PFSK-1 (cell line): ENCODE measurements around the gene AMOTL1.

Experiments used
- FOXP2 ChIP-seq: optimal IDR thresholded peaks from 2 replicates; pipeline ENCODE3; 2011; ENCODE audit warnings: borderline replicate concordance, control low read depth, inconsistent platforms; ENCODE audit not compliant: insufficient read depth; ENCODE audit errors: extremely low read length, extremely low read depth
- POLR2AphosphoS5 ChIP-seq: IDR thresholded peaks from 2 replicates; pipeline ENCODE4 v1.6.1; 2012; ENCODE audit warnings: low read depth, mild to moderate bottlenecking, control low read depth, low read length, moderate library complexity
- SIN3A ChIP-seq: IDR thresholded peaks from 2 replicates; pipeline ENCODE4 v1.6.1; 2012; ENCODE audit warnings: mild to moderate bottlenecking, low read length, moderate library complexity, borderline replicate concordance; ENCODE audit not compliant: insufficient read depth
- TAF1 ChIP-seq: IDR thresholded peaks from 2 replicates; pipeline ENCODE4 v1.6.1; 2012; ENCODE audit warnings: low read length, control low read depth, borderline replicate concordance; ENCODE audit not compliant: insufficient read depth
- TF ChIP-seq, protein P1 (sequence below), 2 experiments: IDR thresholded peaks; 2 replicates each; pipeline versions ENCODE4 v1.6.1 to v1.8.0; 2011 to 2012; ENCODE audit warnings: low read depth in 2 of 2, low read length in 2 of 2, control low read depth in 1 of 2, inconsistent platforms in 1 of 2, mild to moderate bottlenecking in 1 of 2, moderate library complexity in 1 of 2; ENCODE audit not compliant: insufficient read depth in 1 of 2

Gene AMOTL1

DNA sequence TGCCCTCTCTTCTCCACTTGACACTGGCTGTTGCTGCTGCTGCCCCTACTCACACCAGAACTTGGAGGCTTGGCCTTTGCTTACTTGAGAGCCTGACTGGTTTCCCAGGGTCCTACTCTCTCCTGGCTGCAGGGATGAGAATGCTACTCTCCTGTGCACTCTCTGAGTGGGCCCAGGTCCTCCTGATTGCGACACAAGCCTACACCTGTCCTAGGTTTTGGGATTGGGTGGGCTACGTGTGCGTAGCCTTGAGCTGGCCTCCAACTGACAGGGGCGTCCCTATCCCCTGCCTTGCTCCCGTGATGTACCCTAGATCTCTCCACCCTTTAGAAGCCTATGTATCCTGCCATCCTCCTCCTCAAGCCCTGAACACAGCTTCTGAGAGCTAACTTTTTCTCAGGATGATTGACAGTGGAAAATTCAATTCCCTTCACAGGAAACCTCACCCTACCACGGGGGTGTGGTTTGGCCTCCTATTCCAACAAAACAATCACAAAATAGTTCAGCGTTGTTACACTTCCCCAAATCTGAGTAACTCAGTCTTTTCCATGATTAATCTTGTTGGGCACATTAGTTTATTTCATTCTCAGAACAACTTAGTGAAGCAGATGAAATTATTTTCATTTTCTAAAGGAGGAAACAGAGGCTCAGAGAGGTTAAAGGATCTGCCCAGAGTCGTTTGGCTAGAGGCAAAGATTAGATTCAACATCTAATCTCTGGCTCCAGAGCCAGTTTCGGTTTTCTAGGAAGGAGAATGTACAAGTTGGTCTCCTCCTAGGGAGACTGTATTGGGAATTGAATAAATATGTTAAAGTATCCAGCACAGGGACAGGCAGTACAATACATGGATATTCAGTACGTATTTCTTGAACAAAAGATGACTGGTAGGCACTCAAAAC, 17.6 kb upstream of the AMOTL1 start:
- TF ChIP-seq POLR2AphosphoS5 (no peak), SIN3A (no peak), TAF1 (no peak), FOXP2 (no peak)
- TF ChIP-seq, protein P1, sequence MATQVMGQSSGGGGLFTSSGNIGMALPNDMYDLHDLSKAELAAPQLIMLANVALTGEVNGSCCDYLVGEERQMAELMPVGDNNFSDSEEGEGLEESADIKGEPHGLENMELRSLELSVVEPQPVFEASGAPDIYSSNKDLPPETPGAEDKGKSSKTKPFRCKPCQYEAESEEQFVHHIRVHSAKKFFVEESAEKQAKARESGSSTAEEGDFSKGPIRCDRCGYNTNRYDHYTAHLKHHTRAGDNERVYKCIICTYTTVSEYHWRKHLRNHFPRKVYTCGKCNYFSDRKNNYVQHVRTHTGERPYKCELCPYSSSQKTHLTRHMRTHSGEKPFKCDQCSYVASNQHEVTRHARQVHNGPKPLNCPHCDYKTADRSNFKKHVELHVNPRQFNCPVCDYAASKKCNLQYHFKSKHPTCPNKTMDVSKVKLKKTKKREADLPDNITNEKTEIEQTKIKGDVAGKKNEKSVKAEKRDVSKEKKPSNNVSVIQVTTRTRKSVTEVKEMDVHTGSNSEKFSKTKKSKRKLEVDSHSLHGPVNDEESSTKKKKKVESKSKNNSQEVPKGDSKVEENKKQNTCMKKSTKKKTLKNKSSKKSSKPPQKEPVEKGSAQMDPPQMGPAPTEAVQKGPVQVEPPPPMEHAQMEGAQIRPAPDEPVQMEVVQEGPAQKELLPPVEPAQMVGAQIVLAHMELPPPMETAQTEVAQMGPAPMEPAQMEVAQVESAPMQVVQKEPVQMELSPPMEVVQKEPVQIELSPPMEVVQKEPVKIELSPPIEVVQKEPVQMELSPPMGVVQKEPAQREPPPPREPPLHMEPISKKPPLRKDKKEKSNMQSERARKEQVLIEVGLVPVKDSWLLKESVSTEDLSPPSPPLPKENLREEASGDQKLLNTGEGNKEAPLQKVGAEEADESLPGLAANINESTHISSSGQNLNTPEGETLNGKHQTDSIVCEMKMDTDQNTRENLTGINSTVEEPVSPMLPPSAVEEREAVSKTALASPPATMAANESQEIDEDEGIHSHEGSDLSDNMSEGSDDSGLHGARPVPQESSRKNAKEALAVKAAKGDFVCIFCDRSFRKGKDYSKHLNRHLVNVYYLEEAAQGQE (IDR thresholded peaks at IDR 0.05; ENCODE audit: insufficient read depth in 1 of 2, low read depth in 2 of 2, low read length in 2 of 2), result no peak

DNA sequence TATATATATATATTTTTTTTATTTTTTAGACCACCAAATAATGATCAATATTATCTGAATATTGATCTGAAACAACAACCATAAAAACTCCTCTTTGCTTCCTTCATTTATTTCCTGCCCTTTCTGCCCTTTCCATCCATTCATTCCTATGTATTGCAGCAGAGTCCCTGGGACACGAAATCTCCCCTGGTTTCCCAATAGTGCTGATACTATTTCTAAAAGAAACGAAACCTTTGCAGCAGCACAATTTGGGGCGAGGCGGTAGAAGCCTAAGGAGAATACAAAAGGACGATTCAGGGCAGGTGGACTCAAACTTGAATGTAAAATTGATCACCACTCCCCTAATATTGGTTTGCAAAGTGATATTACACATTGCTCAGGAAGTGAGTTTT, 16.9 kb upstream of the AMOTL1 start:
- no peak for TF ChIP-seq SIN3A
- TF ChIP-seq TAF1, result no peak
- TF ChIP-seq, protein P1 (IDR thresholded peaks at IDR 0.05; ENCODE audit: insufficient read depth in 1 of 2, low read depth in 2 of 2, low read length in 2 of 2), result no peak
- TF ChIP-seq FOXP2, result no peak
- TF ChIP-seq POLR2AphosphoS5, result no peak

DNA sequence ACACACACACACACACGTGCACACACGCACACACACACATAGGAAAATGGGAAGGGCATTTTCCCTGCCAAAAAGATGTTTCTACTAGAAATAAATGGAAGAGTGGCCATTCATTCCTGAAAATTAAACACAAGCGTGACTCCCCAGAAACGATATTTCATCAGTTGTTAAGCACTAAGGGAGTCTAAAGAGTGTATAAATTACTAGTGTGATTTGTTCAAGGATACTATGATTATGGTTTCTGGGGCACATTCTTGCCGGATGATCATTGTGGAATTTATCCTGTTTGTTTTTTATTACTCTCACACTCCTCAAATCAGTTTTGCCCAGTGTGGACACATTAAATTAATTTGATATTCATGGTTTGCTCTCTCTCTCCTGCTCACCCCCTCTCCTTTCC, 16.4 kb upstream of the AMOTL1 start:
- no peak for TF ChIP-seq TAF1
- TF ChIP-seq, protein P1 (IDR thresholded peaks at IDR 0.05; ENCODE audit: insufficient read depth in 1 of 2, low read depth in 2 of 2, low read length in 2 of 2), result no peak
- TF ChIP-seq SIN3A, result no peak
- TF ChIP-seq POLR2AphosphoS5, result no peak
- TF ChIP-seq FOXP2, result no peak

DNA sequence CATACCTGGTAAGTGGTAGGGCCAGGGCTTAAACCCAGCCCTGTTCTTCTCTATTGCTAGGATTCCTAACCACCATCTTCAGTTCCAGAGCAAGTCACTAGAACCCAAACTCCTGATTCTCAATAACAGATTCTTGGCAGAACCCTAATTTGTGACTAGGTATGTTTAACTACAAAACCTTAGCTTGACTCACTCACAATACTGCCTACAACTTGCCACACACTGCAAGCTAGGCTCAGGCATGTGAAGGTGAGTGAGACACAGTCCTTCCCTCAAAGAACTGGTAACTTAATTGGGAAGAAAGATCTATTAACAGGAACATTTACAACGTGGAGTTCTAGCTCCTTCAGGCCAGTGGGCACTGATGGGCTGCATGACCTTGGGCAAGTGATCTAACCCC, 14.5 kb upstream of the AMOTL1 start:
- no peak for TF ChIP-seq POLR2AphosphoS5
- TF ChIP-seq TAF1, result no peak
- TF ChIP-seq, protein P1 (IDR thresholded peaks at IDR 0.05; ENCODE audit: insufficient read depth in 1 of 2, low read depth in 2 of 2, low read length in 2 of 2), result no peak
- no peak for TF ChIP-seq SIN3A
- TF ChIP-seq FOXP2, result no peak

DNA sequence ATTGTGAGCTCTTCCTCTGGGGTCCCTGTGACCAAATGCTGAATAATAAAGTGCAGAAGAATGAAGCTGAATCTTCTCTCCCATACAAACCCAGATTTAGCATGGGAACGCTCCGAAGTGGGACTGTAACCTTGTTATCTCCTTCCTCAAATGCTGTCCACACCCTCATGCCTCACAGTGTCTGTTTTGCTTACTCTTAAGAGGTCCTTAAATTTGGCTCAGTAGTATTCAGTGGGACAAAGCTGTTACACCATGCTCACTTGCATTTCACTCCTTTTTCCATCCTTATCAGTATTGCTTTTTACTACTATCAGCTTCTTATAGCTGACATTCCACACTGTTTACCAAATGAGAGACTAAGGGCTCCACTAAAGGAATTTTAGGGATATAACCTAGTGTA, 13.8 kb upstream of the AMOTL1 start:
- no peak for TF ChIP-seq SIN3A
- TF ChIP-seq FOXP2, result no peak
- no peak for TF ChIP-seq POLR2AphosphoS5
- TF ChIP-seq TAF1, result no peak
- TF ChIP-seq, protein P1 (IDR thresholded peaks at IDR 0.05; ENCODE audit: insufficient read depth in 1 of 2, low read depth in 2 of 2, low read length in 2 of 2), result no peak
